GM21717 (cell line): ENCODE data around the gene GALNS.

Source experiments
- ATAC-seq: cut with Tn5 transposase; IDR thresholded peaks from one replicate; pipeline ENCODE4 v1.9.1; 2021; ENCODE audit warnings: mild to moderate bottlenecking, moderate library complexity; ENCODE audit not compliant: unreplicated experiment

Gene GALNS

GRCh38 chr16:88861359-88861758, 4.6 kb upstream of the GALNS start:
- ATAC-seq = no peak

GRCh38 chr16:88859381-88860091, 2.8 kb upstream of the GALNS start:
- ATAC-seq = no peak

DNA sequence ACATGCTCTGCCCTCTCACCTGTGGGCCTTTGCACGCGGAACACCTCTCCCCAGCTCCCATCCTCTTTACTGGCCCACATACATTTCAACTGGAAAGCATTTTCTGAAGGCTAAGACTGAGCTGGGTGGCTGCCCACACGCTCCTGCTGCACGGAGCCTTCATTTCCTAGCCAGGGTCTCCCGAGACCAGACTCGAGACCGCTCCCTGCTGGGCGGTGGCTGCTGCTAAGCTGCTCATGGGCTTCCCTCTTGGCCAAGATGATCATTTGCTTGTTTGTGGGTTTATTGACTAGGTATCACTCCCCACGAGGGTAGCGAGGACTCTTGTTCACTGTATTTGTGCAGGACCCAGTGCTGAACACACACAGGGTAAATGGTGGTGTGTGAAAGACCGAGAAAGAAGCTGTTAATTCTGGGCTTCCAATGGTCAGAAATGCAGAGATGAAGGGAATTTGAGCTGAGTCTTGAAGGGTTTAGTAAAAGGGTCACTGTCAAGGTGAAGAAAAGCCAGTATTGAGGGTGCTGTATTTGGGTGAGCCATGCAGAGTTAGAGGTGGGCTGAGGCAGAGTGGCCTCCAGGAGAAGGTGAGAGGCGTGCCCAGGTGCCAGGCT, 1.1 kb upstream of the GALNS start:
- no peak for ATAC-seq

GRCh38 chr16:88856122-88856827, 472 bp downstream of the GALNS start:
- ATAC-seq = no peak

DNA sequence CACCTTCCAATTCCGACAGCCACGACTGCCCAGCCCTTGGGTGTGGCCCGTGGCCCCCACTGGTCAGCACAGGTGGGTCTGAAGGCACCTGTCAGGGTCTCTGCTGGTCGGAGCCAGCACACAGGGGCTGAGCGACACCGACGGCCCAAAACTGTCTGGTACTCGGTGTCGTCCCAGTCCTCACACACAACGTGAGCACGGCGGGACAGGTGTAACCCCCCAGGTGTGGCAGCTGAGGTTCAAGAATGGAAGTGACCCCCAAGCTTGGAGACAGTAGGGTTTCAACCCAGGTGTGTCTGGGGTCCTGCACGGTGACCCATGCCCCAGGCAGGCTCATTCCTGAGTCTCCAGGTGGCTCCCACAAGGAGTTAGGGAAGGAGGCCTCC, 1.0 kb downstream of the GALNS start:
- no peak for ATAC-seq

- ATAC-seq = no peak
Observed at GRCh38 chr16:88855176-88855575, 1.6 kb downstream of the GALNS start.

DNA sequence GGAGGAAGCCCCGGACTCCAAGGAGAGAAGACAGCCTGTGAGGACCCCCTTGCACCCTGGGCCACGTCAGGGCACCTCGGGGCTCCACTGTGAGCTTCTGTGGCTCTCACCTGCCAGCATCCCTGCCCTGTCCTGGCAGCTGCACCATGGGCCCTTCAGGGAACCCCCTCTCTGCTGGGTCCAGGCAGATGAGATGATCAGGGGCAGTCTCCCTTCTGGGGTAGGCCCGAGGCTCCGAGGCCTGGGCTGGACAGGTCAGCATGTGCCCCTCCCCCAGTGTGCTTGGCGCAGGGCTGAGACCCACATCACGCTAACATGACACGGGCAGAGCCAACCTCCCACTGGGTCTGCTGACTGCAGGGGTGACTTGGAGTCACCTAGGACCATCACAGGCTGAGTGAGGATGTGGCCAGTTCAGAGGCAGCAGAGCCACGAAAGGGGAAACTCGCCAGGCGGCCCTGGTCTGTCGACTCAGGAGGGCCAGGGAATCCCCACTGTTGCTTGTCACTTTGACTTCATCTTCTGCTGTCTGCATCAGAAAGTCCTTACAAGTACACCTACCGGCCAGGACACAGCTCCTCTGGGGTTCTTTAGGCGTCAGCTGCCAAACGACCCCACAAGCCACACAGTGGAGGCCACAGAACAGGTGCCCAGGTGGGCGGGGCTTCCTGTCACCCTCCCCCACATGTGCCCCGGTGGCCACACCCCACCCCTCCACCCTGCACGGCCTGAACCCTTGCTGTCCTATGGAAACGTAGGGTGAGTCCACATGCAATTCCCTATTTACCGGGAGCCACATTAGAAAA, 2.2 kb downstream of the GALNS start:
- ATAC-seq = no peak

DNA sequence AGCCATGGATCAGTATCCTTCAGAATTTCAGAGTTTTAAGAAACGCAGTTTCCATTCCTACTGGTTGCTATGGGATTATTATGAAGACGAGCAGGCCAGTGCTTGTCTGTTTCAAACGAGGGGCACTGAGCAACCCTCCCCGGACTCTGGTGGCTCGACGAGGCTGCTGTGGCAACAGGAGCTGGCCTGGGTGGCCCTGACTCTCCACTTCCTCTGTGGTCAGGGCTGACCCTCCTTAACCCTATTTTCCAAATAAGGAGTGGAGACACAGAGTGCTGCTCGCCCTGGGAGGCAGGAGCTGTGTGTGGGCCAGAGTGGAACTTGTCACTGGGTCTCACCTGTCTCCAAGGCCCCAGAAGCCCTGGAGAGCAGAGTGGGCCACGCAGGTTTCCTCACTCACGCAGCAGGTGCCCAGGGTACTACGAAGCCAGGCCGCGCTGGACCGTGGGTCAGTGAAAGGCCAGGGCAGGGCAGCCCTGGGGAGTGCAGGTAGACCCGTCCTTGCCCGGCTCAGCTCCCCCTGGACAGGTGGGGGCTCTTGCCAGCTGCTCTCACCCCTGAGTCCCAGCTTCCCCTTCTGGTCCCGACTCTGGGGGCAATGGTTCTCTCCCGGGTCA, 3.3 kb downstream of the GALNS start:
- ATAC-seq = no peak

GRCh38 chr16:88851616-88852015, 5.1 kb downstream of the GALNS start:
- ATAC-seq = no peak

DNA sequence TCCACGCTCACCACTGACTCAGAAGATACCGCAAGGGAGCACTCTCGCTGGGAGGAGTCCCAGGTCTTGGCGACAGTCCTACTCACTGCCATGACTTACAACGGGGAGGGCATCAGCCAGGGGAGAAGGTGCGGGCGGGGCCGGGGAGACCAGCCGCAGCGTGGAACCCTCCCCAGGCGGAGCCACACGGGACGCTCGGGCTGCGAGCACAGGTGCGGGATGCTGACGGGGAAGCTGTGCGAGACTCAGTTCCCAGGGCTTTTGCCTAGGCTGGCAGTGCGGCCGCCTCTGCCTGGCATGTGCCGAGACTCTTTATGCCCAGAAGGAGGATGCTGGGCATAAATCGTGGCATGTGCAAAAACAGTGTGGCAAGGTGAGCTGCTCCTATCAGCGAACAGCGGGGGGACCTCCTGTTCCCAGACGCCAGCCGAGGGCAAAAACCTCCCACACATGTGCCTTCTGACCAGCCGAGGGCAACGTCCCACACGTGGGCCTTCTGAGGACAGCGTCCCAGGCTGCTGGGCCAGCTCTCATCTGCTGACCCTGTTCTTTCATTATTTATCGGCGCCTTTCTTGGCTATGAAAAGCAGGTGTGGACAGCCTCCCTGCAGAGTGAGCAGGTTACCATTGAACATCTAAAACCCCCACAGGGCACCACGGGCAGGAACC, 6.1 kb downstream of the GALNS start:
- ATAC-seq = no peak

DNA sequence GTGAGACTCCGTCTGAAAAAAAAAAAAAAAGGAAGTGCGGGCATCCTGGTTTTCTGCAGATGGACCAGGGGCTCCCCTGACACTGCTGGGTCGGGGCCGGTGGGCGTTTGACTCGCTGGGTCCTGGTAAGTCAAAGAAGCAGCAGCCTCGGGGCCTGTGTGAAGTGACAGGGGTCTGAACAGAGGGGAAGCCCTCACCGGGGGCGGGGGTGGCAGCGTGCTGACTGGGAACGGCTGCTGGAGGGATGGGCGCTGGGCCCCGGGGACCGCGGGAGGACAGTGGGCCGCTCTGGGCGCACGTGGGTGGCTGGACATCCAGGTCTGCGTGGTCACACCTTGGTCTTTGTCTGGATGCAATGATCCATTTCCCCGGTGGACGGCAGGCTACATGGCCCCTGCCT, 8.2 kb downstream of the GALNS start:
- ATAC-seq = no peak

- no peak for ATAC-seq
Observed at GRCh38 chr16:88847654-88848053, 9.1 kb downstream of the GALNS start.

- no peak for ATAC-seq
Observed at GRCh38 chr16:88846088-88846487, 10.7 kb downstream of the GALNS start.

DNA sequence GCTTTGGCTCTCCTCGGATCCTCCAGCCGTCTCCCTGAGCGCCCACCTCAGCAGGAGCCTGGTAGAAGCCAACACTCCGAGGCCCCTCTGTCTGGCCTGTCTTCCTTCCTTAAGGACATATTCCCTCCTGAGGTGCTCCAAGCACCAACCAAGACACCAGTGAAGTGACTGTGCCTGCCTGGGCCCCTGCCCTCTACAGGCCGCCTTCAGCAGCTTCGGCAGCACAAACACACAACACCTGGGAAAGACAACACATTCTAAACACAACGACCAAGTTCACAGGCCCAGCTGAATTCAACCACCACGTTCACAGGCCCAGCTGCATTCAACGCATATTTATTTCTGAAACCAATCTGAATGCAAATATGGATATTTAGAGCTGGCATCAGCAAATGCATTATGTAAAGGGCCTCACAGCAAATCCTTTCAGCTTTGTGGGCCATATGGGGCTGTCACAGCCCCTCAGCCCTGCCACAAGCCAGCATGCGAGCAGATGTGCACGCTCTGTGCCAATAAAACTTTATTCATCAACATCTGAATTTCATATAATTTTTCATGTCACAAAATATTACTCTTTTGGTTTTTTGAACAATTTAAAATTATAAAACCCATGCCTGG, 12.2 kb downstream of the GALNS start:
- ATAC-seq = no peak

DNA sequence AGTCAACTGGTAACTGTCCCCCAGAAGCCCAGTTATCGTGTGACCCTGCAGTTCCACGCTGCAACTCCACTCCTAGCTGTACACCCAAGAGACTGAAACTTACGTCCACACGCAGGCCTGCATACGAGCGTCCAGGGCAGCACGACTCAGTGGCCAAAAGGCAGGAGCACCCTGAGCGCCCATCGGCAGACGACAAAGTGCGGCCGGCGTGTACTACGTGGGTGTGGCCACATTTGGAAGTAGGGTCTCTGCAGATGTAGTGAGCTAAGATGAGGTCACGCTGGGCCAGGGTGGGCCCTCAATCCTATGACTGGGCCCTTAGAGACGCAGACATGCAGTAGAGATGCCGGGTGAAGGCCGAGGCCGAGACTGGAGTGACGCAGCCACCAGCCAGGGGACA, 13.5 kb downstream of the GALNS start:
- no peak for ATAC-seq

DNA sequence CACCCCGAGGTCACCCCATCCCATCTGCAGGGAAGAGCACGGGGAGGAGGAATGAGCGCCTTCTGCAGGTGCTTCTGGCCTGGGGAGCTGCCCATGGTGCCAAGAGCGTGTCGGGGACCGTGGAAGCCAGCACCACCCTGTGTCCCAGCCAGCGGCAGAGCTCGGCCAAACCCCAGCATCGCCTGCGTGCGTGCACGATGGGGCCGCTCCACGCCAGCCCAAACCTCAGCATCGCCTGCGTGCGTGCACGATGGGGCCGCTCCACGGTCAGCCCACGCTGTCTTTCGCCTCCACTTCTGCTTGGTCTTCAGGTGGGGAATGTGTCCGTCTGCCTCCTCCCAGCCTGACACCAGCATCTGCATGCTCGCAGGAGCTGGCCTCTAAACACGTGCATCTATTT, 13.9 kb downstream of the GALNS start:
- no peak for ATAC-seq

GRCh38 chr16:88842308-88842756, 14.4 kb downstream of the GALNS start:
- no peak for ATAC-seq

DNA sequence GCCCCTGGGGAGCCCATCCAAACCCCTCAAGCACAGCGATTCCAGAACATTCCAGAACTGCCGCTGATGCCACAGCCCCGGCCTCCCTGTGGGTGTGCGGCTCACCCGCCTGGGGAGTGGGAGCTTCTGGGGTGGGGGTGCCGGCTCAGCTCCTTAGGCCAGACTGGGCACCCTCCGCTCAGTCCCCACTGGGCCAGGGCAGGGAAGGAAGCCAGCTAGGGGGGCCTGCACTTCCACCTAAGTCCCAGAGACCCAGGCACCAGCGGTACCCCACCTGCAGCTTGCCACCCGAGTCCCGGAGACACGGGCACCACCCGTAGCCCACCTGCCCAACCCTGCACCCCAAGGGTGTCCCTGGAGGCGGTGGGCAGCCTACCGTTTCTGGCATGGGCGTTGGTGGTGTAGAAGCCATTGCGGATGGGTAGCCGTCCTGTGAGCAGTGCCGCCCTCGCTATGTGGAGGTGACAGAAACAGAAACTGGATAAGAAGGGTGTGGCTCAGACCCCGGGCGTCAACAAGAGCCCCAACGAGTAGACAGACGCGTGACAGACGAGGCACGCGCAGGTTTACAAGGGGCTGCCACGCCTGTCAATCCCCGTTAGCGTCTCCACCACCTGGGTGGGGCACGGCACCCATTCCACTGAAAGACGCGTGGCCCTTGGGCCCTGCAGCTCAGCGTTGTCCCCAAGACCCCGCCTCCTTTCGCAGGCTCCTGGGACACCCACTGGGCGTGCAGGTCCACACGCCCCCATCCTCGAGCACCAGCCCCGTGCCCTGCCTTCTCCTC, 15.0 kb downstream of the GALNS start:
- ATAC-seq = no peak

- no peak for ATAC-seq
Observed at GRCh38 chr16:88840600-88841215, 16.0 kb downstream of the GALNS start.
